ENCODE results near the gene FAF1.

The FAF1 gene

DNA sequence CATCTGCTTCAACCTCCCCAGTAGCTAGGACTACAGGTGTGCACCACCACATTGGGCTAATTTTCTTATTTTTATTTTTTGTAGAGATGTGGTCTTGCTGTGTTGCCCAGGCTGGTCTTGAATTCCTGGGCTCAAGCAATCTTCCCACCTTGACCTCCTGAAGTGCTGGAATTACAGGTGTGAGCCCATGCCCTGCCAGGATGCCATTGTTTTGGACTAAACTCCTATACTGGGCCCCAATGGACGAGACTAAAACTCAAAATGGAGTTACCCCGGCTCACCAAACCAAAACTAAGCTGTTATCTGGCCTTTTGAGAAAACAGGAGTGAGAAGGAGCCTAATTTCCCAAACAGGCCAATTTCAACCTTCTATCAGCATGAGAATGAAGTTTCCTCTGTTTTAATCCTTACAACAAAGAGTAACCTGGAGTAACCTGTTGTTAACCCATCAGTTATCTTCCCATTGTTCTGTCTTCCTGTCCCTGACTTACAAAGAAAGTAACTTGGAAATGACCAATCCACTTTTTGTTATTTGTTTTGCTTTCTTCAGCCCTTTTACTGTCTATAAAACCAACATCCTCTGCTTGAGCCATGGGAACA, 566.4 kb downstream of the FAF1 start:
- DNase-seq = no peak
